HUDEP-2 (cell line): Measurements from ENCODE around the gene LENG9.

Source experiments
- DNase-seq, 76 experiments: peaks; one replicate each; lab custom pipeline; 2025; ENCODE audit not compliant: unreplicated experiment in 76 of 76; lab: John Stamatoyannopoulos, UW

Gene LENG9

DNA sequence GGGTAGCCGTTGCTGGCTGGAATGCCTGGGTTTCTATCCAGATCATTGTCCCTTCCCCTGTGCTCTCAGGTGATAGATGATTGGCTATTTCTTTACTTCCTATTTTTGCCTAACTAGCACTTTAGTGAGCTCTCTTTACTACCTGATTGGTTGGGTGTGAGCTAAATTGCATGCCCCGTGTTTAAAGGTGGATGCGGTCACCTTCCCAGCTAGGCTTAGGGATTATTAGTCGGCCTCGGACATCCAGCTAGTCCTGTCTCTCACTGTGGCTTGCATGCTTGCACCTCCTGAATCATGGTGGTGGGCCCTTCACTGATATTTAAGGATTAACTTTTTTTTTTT, 38.2 kb downstream of the LENG9 start:
- DNase-seq = no peak

GRCh38 chr19:54424660-54425381, 38.8 kb downstream of the LENG9 start:
- no peak for DNase-seq

DNA sequence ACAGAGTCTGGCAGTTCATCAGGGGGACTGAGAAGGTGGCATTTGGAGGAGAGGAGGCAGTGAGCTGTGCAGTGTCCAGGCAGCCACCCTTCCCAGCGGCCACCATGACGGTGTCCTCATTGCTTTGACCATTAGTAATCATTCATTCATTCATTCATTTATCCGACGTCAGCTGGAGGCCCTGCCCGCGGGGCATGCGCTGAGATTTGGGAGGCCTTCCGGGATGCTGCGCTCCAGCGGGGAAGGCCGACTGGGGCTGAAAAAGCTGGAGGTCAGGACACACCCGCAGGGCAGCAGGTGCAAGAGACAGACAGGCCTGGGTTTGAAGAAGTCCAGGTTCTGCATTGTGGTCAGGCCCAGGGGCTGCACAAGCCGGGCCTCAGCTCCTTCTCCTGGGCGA, 39.4 kb downstream of the LENG9 start:
- no peak for DNase-seq

DNA sequence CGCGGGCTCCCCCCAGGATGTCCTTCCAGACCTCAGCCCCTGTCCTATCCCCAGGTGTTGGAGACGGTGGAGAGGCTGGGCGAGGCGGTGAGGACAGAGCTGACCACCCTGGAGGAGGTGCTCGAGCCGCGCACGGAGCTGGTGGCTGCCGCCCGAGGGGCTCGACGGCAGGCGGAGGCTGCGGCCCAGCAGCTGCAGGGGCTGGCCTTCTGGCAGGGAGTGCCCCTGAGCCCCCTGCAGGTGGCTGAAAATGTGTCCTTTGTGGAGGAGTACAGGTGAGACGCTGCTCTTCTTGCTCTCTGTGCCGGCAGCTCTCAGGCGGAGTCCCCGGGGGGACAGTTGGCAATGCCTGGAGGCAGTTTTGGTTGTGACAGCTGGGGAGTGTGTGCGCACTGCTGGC, 41.4 kb downstream of the LENG9 start:
- DNase-seq = no peak

- DNase-seq = no peak
These were observed 42.1 kb downstream of the LENG9 start for GRCh38 chr19:54421521-54421920.

GRCh38 chr19:54421169-54421516, 42.4 kb downstream of the LENG9 start:
- no peak for DNase-seq

DNA sequence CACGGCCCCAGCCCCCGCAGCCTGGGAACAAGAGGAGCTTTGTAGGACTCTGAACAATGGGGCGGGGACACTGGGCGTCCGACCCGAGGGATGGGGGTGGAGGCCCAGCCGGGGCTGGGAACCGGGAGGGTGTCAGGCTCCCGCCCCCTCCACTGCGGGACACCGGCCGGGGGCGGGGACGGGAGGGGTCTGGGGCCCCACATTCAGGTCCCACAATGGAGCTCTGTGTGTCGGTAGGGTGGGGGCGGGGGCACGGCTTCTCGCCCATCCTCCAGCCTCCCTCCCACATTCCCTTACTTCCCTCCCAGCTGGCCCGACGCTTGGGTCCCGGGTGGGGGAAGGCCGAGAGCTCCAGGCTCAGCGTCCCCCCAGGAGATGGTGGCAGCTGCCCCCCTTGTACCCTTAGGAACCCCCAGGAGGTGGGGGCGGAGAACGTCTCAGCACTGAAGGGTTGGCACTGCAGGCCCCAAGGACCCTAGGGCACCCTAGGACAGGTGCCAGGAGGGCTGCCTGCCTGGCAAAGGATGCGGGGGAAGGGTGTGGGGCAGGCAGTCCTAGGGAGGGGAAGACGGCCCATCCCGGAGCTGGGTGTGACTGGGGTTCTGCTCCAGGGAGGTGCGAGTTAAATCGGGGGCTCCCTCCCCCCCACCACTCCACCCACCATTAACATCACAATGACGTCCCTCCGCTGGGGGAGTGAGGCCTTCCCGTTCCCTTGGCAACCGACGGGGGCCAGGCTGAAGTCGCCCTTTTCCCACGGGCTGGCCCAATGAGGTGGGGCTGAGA, 43.0 kb downstream of the LENG9 start:
- DNase-seq = no peak

GRCh38 chr19:54420068-54420382, 43.6 kb downstream of the LENG9 start:
- no peak for DNase-seq

GRCh38 chr19:54418930-54419800, 44.4 kb downstream of the LENG9 start:
- DNase-seq = no peak

DNA sequence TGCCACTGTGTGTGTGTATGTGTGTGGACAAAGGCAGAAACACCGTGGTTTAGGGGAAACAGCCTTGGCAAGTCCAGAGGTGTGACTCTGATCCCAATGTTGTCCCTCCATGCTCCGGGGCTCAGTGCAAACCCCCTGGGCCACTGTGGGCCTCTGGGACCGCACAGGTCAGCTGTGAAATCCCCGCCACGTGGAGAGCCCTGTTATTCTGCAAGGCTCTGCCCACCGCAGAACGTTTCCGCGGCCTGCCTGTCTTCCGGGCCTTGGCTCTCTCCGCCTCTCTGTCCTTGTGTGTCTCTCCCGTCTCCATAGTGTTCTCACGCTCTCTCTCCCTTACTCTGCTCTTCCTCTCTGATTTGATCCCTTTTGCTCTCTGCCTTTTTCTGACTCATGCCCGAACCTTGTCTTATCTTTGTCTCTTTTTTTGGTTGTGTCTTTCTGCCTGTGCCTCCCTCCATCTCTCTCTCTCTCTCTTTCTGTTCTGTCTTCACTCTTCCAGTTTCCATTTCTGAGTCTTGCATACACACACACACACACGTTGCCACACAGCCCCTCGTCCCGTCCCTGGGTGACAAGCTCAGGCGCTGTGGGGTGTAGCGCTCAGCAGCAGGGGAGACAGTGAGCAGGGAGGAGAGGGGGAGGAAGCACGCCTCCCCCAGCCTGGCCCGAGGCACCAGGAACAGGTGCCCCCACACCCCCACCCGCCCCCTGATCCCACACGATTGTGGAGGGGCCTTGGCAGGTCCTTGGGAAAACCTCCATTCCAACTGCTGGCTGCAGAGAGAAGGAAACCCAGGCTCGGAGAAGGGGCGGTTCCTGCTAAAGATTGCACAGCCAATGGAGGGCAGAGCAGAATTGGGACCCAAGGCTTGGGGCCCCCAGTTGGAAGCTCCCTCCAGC, 45.3 kb downstream of the LENG9 start:
- no peak for DNase-seq

GRCh38 chr19:54416695-54417491, 46.7 kb downstream of the LENG9 start:
- no peak for DNase-seq

GRCh38 chr19:54415901-54416673, 47.5 kb downstream of the LENG9 start:
- no peak for DNase-seq

DNA sequence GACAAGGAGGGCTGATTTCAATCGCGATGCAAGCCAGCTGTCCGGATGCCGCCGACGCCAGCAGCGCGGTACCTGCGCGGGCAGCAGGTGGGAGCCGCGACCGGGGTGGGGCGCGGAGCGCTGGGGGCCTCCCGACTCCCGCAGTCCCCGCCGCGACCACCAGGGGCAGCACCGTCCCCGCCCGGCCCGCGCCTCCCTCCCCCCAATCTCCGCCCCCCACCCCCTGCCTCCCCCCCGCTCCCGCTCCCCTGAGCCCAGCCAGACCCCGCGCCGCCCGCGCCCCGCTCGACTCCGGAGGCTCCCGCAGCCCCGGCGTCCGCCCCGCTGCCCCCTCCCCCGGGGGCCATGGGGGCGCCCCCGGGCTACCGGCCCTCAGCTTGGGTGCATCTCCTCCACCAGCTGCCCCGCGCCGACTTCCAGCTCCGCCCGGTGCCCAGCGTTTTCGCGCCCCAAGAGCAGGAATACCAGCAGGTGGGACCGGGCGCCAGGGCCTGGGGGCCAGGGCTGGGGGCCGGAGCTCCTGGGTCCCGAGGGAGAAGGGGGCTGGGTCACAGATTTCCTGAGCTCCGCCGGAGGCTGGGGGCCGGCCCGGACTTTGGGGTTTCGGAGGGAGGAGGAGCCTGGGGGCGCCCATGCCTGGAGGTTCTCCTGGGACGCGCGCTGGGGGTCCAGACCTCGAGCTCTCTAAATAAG, 48.2 kb downstream of the LENG9 start, which contains the start of gene TTYH1:
TSS of gene TTYH1 (plus strand) at position 257 of the 693 bp plus-strand sequence. CDS start at position 346, 89 bp downstream.
- DNase-seq = peak in 1 of 76 experiments; percentile 17

DNA sequence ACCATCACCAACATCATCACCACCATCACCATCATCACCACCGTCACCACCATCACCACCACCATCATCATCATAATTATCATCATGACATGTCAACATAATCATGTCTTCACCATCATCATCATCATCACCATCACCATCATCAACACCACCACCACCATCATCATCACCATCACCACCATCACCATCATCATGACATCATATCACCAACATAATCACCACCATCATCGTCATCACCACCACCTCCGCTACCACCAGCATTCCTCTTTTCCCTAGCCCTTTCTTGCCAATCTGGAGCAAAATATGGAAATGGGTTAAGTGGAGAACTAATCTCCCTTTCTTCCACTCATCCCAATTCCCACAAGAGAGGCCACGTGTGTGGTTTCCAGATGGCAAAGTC, 49.4 kb downstream of the LENG9 start:
- DNase-seq = no peak

DNA sequence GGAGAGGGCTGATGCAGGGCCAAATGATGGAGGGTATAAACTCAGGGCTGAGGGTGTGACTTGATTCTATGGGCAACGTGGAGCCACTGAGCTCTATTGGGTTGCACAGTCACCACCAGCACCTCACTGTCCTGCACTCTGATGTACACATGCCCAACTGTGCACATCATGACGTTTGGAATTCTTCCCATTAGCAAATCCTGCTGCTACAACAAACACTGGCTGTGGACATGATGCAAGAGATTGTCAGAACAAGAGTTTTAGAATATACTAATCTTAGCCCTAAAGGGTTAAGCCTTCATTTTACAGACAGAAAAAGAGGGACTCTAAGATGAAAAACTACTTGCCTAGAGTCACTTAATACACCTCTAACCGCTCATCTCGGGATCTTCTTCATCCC, 50.7 kb downstream of the LENG9 start:
- no peak for DNase-seq
